Esophagus (tissue), 2 donors: ENCODE data around the gene TSHZ1. TPM values are rescaled to one million over a fixed set of nuclear protein-coding genes. Genes with fewer than 3 reads are reported as not detected.

Source experiments
- H3K27ac ChIP-seq, 2 donors: one replicate each; pipeline ENCODE4 v1.5.1; 2013; ENCODE audit warnings: low read depth in 2 of 2, mild to moderate bottlenecking in 2 of 2, inconsistent platforms in 1 of 2, low read length in 1 of 2, moderate library complexity in 1 of 2
- H3K27me3 ChIP-seq, 2 donors: one replicate each; pipeline ENCODE4 v1.6.1; 2013; ENCODE audit warnings: low read length in 2 of 2, control low read depth in 1 of 2, mild to moderate bottlenecking in 1 of 2; ENCODE audit not compliant: insufficient read depth in 2 of 2, control insufficient read depth in 1 of 2
- H3K36me3 ChIP-seq, 2 donors: one replicate each; pipeline ENCODE4 v1.6.1; 2013; ENCODE audit warnings: low read length in 1 of 2; ENCODE audit not compliant: control insufficient read depth in 2 of 2, insufficient read depth in 2 of 2
- H3K4me1 ChIP-seq, 2 donors: one replicate each; pipeline ENCODE4 v1.6.1; 2013; ENCODE audit warnings: low read length in 1 of 2; ENCODE audit not compliant: control insufficient read depth in 2 of 2, insufficient read depth in 2 of 2
- H3K4me3 ChIP-seq, 2 donors: one replicate each; pipeline ENCODE4 v1.5.1; 2013; ENCODE audit warnings: low read length in 2 of 2, mild to moderate bottlenecking in 2 of 2, low read depth in 1 of 2, moderate library complexity in 1 of 2
- H3K9me3 ChIP-seq, 2 donors: one replicate each; pipeline ENCODE4 v1.6.1; 2013; ENCODE audit warnings: mild to moderate bottlenecking in 2 of 2, low read depth in 1 of 2, low read length in 1 of 2, moderate library complexity in 1 of 2; ENCODE audit not compliant: control insufficient read depth in 2 of 2, insufficient read depth in 1 of 2
- WGBS, 2 donors: extraction: QIAGEN DNeasy Blood & Tissue Kit; methylation state at CpG; one replicate each; pipeline ENCODE4 v1.1.7; 2013; 5-methylcytosine and 5-hydroxymethylcytosine counted together
- polyA plus RNA-seq, 2 donors: library from polyadenylated mRNA; stranded (reverse); fragments of 200-250 nt; gene quantifications; one replicate each; pipeline ENCODE4 v1.2.3, GENCODE V29; 2013
- donor health status: healthy with polysubstance abuse.
- donor health status: Bipolar disorder and iron deficiency.

TSHZ1 gene
- polyA plus RNA-seq, 2 donors, result 4.7 to 6.7 TPM

DNA sequence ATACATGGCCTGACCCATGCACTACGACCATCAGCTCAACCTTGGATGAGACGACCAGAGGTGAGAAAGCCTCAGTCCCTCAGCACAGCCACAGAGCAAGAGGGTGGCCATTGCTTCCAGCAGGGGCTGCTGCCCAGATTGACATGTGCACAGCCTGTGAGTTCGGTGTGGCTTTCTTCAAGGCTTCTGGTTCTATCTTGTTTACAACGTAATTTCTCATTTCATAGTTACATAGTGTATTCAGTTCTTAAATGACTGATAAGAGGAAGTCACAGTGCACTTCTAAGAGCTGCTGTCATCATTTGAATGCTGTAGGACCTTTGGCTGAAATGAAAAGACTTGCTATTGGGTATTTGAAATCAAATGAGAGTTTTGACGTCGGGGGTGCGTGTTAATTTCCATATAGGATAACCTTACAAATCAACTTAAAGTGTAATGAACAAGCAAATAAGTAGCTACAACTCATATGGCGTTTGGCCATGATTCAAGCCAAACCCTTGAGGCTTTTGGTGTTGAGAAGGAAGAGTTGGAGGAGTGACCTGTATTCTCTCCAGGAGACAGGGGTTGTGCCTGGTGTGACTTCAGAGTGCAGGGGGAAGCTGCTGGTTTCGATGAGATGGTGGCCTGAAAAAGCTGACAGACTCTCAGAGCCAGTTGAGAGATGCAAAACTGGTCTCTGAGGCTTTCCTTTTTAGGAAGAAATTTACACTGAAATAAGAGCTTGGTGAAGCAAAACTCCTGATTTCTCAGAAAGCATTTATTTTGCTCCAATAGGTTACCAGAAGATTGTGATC is 51.0 kb downstream of the TSHZ1 start:
- Histone ChIP-seq H3K27ac (no peak overlapping the region), H3K36me3 (no peaks in the 10 kb centered on the region)
- WGBS, 2 donors, result 83 to 85% methylated on average over 9 of the region's 9 CpGs

GRCh38 chr18:75262511-75262910 is 51.9 kb downstream of the TSHZ1 start:
- H3K27me3 ChIP-seq, result no peaks in the 10 kb centered on the region

More for the DNA sequence above, 51.0 kb downstream of the TSHZ1 start:
- Histone ChIP-seq H3K9me3 (no peaks in the 10 kb centered on the region), H3K4me1 (peaks cover 3 to 5% of the 10 kb centered on the region in 2 donors), H3K4me3 (no peak overlapping the region), H3K27me3 (no peaks in the 10 kb centered on the region)

DNA sequence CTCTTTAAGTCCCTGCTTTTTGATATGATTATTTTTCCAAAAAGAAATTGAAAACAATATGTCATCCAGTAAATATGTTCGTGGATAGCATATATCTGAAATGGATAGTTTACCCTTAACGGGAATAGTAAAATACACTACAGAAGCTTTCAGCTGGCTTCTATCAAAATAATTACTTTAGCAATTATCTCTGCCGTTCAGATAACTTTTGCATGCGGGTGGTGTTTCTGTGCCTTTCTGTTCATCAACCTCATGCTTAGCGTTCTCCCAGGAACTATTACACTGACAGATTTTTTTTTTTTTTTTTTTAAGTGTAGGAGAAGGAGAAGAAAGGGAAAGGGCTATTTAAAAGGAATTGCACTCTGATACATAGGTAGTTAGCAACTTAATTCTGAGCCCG is 53.6 kb downstream of the TSHZ1 start:
- Histone ChIP-seq H3K9me3 (no peaks in the 10 kb centered on the region), H3K36me3 (no peaks in the 10 kb centered on the region), H3K27ac (no peak overlapping the region), H3K27me3 (no peaks in the 10 kb centered on the region), H3K4me1 (peaks cover 0 to under 1% of the 10 kb centered on the region in 2 donors), H3K4me3 (no peak overlapping the region)
- 53 to 59% methylated on average over 6 of the region's 6 CpGs for WGBS, 2 donors

More at GRCh38 chr18:75262511-75262910, 51.9 kb downstream of the TSHZ1 start:
- Histone ChIP-seq H3K4me3 (no peak overlapping the region), H3K36me3 (no peaks in the 10 kb centered on the region), H3K4me1 (peaks cover 3 to 5% of the 10 kb centered on the region in 2 donors), H3K9me3 (no peaks in the 10 kb centered on the region), H3K27ac (no peak overlapping the region)
- WGBS, 2 donors, result 81 to 88% methylated on average over 4 of the region's 4 CpGs

DNA sequence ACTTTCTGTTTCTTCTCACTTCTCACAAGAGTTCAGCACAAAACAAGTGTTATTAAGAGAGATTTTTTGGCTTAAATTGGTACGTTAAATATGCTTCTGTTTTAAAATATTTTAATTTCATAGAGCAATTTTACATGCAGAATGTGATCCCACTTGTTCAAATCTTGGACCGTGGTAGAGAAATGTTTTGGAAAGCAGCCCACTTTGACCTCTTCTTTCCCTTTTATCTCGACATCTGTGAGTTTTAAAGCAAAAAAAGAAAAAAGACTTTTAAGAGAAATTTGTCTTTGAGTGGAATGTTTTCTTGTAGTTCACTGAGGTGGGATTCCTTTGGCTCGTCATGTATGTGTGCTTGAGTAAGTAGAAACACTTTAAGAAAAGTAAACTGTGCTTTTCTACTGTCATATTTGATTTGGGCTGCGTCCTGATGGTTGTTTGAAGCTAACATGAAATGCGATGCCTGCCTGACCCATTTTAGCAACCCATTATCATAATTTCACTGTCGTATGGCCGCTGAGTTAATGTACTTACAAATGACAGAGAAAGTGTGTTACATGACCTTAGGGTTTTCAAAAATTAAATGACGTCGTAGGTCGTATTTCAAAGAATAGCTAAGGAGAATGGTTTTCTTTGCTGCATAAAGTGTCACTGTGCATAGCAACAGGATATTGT is 54.5 kb downstream of the TSHZ1 start:
- Histone ChIP-seq H3K27ac (no peak overlapping the region), H3K27me3 (no peaks in the 10 kb centered on the region), H3K9me3 (no peaks in the 10 kb centered on the region), H3K4me3 (no peak overlapping the region), H3K36me3 (no peaks in the 10 kb centered on the region), H3K4me1 (peaks cover 0 to 2% of the 10 kb centered on the region in 2 donors)
- 73 to 77% methylated on average over 11 of the region's 11 CpGs for WGBS, 2 donors

- 77 to 88% methylated on average over 9 of the region's 9 CpGs for WGBS, 2 donors
These were observed 55.3 kb downstream of the TSHZ1 start for GRCh38 chr18:75265872-75266271.

GRCh38 chr18:75267643-75268363 is 57.2 kb downstream of the TSHZ1 start:
- Histone ChIP-seq H3K4me3 (no peak overlapping the region), H3K9me3 (no peaks in the 10 kb centered on the region), H3K4me1 (peaks cover 0 to 2% of the 10 kb centered on the region in 2 donors), H3K36me3 (no peaks in the 10 kb centered on the region), H3K27ac (no peak overlapping the region), H3K27me3 (no peaks in the 10 kb centered on the region)
- 69 to 71% methylated on average over 10 of the region's 10 CpGs for WGBS, 2 donors

More at GRCh38 chr18:75265872-75266271, 55.3 kb downstream of the TSHZ1 start:
- no peak overlapping the region for H3K27ac ChIP-seq
- peaks cover 0 to 2% of the 10 kb centered on the region in 2 donors for H3K4me1 ChIP-seq
- H3K9me3 ChIP-seq, result no peaks in the 10 kb centered on the region
- H3K36me3 ChIP-seq, result no peaks in the 10 kb centered on the region
- H3K4me3 ChIP-seq, result no peak overlapping the region
- H3K27me3 ChIP-seq, result no peaks in the 10 kb centered on the region

GRCh38 chr18:75268364-75268646 is 57.7 kb downstream of the TSHZ1 start:
- no peak overlapping the region for H3K27ac ChIP-seq
- no peaks in the 10 kb centered on the region for H3K9me3 ChIP-seq
- no peak overlapping the region for H3K4me3 ChIP-seq
- H3K36me3 ChIP-seq, result no peaks in the 10 kb centered on the region
- WGBS, 2 donors, result 88 to 89% methylated on average over 5 of the region's 5 CpGs
- H3K27me3 ChIP-seq, result no peaks in the 10 kb centered on the region
- peaks cover 0 to 2% of the 10 kb centered on the region in 2 donors for H3K4me1 ChIP-seq

DNA sequence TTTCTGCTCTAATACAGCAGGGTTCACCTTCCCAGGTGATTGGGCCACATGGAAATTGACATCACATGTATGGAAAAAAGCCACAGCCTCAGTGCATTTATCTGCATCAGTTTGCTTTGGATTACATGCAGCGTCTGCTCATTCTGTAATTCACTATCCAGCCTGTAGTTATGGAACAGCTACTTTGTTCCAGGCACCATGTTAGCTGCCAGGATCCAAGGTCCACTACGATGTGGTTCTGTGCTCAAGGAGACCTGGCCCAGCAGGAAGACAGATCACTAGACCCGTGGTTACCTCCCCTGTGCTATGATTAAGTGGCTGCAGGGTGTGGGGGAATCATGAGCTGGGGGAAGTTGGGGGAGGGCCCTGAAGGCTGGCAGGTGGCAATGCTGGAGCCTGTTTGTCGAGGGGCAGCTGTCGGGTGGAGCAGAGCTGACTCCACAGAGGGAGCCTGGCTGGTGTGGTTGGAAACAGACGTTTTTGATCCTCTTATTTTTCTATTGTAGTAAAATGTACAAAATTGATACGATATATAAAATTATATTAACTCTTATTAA is 58.6 kb downstream of the TSHZ1 start:
- Histone ChIP-seq H3K27ac (no peak overlapping the region), H3K9me3 (no peaks in the 10 kb centered on the region), H3K4me3 (no peak overlapping the region), H3K27me3 (no peaks in the 10 kb centered on the region), H3K4me1 (peaks cover 0 to 2% of the 10 kb centered on the region in 2 donors), H3K36me3 (no peaks in the 10 kb centered on the region)
- WGBS, 2 donors, result 58 to 66% methylated on average over 7 of the region's 7 CpGs

GRCh38 chr18:75269696-75270095 is 59.1 kb downstream of the TSHZ1 start:
- Histone ChIP-seq H3K9me3 (no peaks in the 10 kb centered on the region), H3K27me3 (no peaks in the 10 kb centered on the region), H3K4me3 (no peak overlapping the region), H3K36me3 (no peaks in the 10 kb centered on the region), H3K27ac (no peak overlapping the region), H3K4me1 (peaks cover 0 to 2% of the 10 kb centered on the region in 2 donors)
- 90 to 91% methylated on average over 8 of the region's 8 CpGs for WGBS, 2 donors
